C1 segment of cervical spinal cord (tissue), 14 donors: ENCODE measurements around the gene LYSMD3.

ENCODE experiments used
- DNase-seq, 14 donors: peaks; one replicate each; lab custom pipeline; 2025; lab: John Stamatoyannopoulos, UW

The LYSMD3 gene

GRCh38 chr5:90548069-90548593 lies 18.7 kb upstream of the LYSMD3 start:
- DNase-seq, result no peak

- no peak for DNase-seq
Observed at GRCh38 chr5:90547072-90547536, 17.7 kb upstream of the LYSMD3 start.

DNA sequence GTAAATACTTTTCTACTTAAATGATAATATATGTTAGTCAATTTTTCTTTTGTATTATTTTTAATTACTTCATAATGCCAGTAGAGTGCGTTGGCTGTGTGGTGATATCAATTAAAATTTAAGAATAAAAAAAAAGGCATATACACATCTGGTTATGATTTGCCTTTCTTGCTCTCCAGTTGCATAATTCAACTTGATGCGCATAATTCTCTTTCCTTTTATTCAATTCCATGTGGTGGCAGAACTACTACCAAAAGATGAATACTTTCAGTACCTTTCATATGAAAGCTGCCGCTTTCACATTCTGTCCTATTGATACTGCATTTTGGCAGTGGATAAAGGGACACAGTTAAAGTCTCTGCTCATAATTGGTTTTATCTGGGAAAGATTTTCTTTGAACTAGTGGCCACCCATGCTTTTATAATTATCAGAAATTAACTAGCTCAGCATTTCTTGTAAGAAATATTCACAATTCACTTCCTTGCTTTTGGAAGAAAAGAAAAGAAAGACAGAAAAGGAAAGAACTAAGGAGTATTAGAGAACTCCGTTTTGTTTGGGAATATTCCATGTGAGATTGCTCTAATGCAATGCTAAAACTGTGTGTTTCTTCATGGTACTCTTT lies 16.9 kb upstream of the LYSMD3 start:
- DNase-seq, result no peak

- DNase-seq, result no peak
Observed at GRCh38 chr5:90545511-90545910, 16.1 kb upstream of the LYSMD3 start.

DNA sequence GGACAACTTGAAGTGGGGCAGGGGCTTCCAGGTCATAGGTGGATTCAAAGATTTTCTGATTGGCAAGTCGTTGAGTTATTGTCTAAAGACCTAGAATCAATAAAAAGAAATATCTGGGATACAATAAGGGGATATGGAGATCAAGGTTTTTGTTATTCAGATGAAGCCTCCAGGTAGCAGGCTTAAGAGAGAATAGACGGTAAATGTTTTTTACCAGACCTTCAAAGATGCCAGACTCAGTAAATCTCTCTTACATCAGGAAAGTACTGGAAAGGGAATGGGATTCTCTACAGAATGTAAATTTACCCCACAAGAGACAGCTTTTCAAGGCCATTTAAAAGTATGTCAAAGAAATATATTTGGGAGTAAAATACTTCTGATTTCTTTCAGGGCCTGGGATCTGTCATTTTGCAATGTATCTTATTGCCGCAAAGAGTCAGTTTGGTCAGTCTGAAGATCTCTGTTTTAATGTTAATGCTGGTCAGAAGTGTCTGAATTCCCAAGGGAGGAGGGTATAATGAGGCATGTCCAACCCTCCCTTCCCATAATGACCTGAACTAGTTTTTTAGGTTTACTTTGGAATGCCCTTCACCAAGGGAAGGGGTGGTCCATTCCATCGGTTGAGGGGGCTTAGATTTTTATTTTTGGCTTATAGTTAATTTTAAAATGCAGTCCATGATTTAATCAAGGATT lies 13.6 kb upstream of the LYSMD3 start:
- no peak for DNase-seq

DNA sequence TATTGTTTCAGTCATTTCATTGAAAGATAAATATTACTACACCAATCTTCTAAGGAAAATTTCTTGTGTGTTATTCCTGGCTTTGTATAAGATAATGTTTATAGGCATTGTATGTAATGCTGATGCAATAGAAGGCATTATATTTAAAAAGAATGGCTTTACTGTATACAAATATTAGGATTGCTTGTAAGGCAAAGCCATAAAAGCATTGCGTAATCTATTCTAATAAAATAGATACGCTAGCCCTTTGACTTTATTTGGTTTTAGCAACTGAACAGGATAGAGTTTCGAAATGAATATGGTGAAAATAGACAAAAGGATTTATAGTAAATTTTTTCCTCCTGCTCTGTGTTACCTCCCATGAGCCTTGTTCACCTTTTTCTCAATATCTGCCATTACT lies 5.5 kb upstream of the LYSMD3 start:
- DNase-seq, result no peak

DNA sequence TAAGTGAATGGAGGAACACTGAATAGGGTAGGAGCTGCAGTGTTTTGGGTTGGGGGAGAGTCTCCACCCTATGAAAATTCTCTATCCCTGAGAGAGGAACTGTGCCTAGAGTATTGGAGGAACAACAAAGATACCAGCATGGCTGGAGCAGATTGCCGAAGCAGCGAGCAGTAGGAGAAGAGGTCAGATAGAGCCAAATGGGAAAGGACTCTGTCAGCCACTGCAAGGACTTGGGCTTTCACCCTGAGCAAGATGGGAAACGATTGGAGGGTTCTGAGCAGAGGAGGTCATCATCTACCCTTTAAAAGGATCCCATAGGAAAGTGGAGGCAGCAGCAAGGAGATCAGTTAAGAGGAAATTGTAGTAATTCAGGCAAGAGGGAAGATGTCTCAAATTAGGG lies 4.4 kb upstream of the LYSMD3 start:
- no peak for DNase-seq

GRCh38 chr5:90530736-90531487 lies 1.5 kb upstream of the LYSMD3 start:
- DNase-seq, result peak in 1 of 14 donors; percentile 38

DNA sequence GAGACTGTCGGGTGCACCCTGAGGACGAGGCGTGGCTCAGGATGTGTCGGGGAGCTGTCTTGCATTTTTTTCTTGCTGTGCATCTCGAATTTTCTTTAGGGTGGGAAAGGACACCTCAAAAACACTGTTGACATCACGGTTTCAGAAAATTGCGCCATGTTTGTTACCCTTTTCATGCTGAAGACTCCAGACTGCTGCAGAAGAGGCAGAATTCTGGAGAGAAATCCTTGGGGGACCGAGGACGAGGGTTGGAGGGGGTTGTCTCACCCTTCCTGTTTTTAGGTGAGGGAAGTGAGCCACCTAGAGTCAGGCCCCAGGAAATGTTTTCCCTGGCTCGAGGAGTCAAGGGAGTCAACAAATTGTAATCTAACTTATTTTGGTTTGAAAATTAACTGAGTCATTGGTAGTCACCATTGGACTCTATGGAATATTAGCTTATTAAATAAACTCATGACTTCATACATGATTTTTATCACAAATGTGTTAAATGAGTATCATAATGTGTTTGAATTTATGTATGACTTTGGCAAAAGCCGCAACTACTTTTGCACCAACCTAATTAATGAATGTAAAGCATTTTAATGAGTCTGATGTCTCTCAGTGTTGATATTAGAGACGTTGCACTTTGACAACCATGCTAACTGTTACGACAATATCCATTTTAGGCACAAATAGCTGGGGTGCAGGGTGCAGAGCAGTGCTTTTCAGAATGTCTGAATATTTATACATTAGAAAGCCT lies 724 bp upstream of the LYSMD3 start:
- DNase-seq, result peak in 5 of 14 donors; percentile 78 to 89 (median 80)

DNA sequence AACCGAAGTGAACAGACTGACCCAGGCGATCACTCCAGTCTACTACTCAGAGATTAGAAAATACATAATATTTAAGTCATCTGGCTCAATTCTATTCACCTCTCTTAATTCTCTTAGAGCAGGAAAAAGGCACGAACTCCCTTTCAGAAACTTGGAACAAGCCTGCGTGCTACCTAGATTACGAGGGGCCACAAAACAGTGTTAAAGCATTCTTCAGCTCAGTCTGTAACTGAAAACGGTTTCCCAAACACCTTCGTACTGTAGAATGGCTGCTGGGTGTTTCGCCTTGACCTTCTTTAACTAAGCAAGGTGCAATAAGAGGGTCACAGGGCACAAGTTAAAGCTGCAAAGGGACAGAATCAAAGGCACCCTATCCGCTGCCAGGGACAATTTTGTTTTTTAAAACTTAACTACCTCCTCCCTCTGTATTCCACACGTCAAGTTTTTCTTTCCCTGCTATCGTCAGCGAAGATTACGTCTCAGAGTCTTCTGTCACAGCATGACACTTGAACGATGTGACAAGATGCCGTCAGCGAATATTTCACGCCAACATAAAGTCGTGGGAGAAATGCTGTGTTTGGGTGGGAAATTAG lies 687 bp downstream of the LYSMD3 start:
- DNase-seq, result peak in 5 of 14 donors; percentile 24 to 53 (median 42)

- no peak for DNase-seq
Observed at GRCh38 chr5:90519081-90519480, 10.3 kb downstream of the LYSMD3 start.

DNA sequence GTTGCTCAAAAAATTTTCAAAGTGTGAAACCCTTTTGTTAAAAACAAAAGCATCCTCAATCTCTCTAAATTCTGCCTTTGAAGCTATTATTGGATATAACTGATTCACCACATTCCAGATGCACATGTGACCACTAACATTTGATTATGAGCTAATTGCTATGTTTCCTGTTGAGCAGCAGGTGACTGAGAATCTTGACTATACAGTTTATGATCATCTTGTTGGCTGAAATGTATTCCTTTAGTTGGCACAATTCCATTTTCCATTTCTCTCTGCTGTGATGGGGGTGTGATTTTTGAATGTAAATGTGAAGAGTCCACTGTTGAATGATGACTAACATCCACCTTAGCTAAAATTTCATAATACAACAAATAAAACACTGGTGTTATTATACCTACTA lies 10.7 kb downstream of the LYSMD3 start:
- DNase-seq, result no peak

- no peak for DNase-seq
Observed at GRCh38 chr5:90514520-90514919, 14.9 kb downstream of the LYSMD3 start.

DNA sequence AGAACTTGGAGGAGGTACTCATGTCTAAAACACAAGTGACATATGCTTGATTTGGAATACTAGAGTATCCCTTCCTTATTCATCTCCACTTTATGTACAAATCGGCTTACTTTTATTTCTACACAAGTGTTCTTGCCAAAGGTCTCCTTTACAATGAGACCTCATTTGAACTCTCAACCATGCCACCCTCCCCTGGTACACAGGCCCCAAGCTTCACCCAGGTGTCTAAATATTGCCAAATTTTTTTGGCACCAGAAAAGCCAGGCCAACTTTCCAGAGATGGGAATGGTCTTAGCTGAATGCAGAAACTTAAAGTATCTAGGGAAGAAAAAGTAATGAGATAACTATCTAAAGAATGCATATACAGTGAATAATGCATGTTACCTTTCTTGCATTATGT lies 18.9 kb downstream of the LYSMD3 start:
- no peak for DNase-seq

DNA sequence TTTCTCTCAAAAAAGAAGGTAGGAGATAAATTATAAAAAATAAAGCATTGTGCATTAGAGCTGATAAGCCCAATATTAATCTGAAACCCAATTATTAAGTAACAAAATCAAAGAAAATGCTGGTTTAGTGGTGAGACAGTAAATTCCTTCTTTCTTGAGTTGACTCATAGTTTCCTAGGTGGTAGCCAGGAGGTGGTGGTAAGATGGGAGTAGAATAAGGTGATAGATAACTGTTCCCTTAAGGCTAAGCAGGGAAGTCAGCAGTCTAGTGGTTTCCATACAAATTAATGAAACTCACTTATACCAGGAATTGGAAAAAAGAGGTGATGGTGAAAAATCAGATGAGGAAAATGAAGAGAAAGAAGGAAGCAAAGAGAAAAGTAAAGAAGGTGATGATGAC lies 23.2 kb downstream of the LYSMD3 start:
- DNase-seq, result no peak

GRCh38 chr5:90504743-90505142 lies 24.6 kb downstream of the LYSMD3 start:
- no peak for DNase-seq

- no peak for DNase-seq
Observed at GRCh38 chr5:90503596-90503995, 25.8 kb downstream of the LYSMD3 start.

GRCh38 chr5:90495146-90495545 lies 34.2 kb downstream of the LYSMD3 start:
- no peak for DNase-seq

- DNase-seq, result no peak
Observed at GRCh38 chr5:90494043-90494442, 35.3 kb downstream of the LYSMD3 start.

- no peak for DNase-seq
Observed at GRCh38 chr5:90488791-90489190, 40.6 kb downstream of the LYSMD3 start.

GRCh38 chr5:90484540-90484939 lies 44.8 kb downstream of the LYSMD3 start:
- DNase-seq, result no peak
